WTC11 (cell line): ENCODE measurements around the gene ITGA2B.
A peak's percentile ranks its signal among the peaks of the same experiment; 100 is the strongest.

ENCODE experiments used
- CREM ChIP-seq: sonication (generic); formaldehyde crosslinking; IDR thresholded peaks from 2 replicates; pipeline ENCODE4 v1.8.1; 2022; ENCODE audit warnings: mild to moderate bottlenecking, missing genetic modification reagents, moderate library complexity
- ESRRA ChIP-seq: sonication (generic); formaldehyde crosslinking; IDR thresholded peaks from 2 replicates; pipeline ENCODE4 v1.8.1; 2022; ENCODE audit warnings: mild to moderate bottlenecking, missing genetic modification reagents, borderline replicate concordance
- ZBTB21 ChIP-seq: sonication (generic); formaldehyde crosslinking; IDR thresholded peaks from 2 replicates; pipeline ENCODE4 v1.8.1; 2023; ENCODE audit warnings: mild to moderate bottlenecking, missing genetic modification reagents, borderline replicate concordance
- ZNF512 ChIP-seq: sonication (generic); formaldehyde crosslinking; IDR thresholded peaks from 2 replicates; pipeline ENCODE4 v1.8.1; 2022; ENCODE audit warnings: missing genetic modification reagents, borderline replicate concordance
- TF ChIP-seq, protein P1 (sequence below): fragments of 200-600 bp; IDR thresholded peaks from 2 replicates; pipeline ENCODE4 v1.8.0; 2022; ENCODE audit warnings: antibody characterized with exemption
- TF ChIP-seq, protein P2 (sequence below): sonication (generic); formaldehyde crosslinking; IDR thresholded peaks from 2 replicates; pipeline ENCODE4 v1.8.0; 2022; ENCODE audit warnings: mild to moderate bottlenecking, missing genetic modification reagents

GRCh38 chr17:44344939-44345453 lies 44.5 kb downstream of the ITGA2B start, which contains the start of gene GRN:
- no peak for TF ChIP-seq CREM (CRISPR knock-in tag)
- TF ChIP-seq ZNF512 (CRISPR knock-in tag) = no peak
- TF ChIP-seq, protein P1, sequence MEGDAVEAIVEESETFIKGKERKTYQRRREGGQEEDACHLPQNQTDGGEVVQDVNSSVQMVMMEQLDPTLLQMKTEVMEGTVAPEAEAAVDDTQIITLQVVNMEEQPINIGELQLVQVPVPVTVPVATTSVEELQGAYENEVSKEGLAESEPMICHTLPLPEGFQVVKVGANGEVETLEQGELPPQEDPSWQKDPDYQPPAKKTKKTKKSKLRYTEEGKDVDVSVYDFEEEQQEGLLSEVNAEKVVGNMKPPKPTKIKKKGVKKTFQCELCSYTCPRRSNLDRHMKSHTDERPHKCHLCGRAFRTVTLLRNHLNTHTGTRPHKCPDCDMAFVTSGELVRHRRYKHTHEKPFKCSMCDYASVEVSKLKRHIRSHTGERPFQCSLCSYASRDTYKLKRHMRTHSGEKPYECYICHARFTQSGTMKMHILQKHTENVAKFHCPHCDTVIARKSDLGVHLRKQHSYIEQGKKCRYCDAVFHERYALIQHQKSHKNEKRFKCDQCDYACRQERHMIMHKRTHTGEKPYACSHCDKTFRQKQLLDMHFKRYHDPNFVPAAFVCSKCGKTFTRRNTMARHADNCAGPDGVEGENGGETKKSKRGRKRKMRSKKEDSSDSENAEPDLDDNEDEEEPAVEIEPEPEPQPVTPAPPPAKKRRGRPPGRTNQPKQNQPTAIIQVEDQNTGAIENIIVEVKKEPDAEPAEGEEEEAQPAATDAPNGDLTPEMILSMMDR = no peak
- TF ChIP-seq, protein P2, sequence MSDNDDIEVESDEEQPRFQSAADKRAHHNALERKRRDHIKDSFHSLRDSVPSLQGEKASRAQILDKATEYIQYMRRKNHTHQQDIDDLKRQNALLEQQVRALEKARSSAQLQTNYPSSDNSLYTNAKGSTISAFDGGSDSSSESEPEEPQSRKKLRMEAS (CRISPR knock-in tag) = peak; percentile 66
- no peak for TF ChIP-seq ESRRA (CRISPR knock-in tag)
- TF ChIP-seq ZBTB21 = no peak
